BJ (cell line): Measurements from ENCODE around the gene ARHGAP23. TPM values are rescaled to one million over a fixed set of nuclear protein-coding genes. Genes with fewer than 3 reads are reported as not detected.
A peak's percentile ranks its signal among the peaks of the same experiment; 100 is the strongest.

Source experiments
- CTCF ChIA-PET: fragments of 350-600 bp; formaldehyde crosslinking; extraction: SDS; loops from one replicate; lab custom pipeline; 2021; ENCODE audit warnings: antibody characterized with exemption, inconsistent platforms; lab: Yijun Ruan, JAX
- POLR2A ChIA-PET: fragments of 300-600 bp; sonication (Branson Sonifier 250); formaldehyde crosslinking; extraction: SDS; loops from one replicate; lab custom pipeline; 2021; ENCODE audit warnings: antibody characterized with exemption; lab: Charles Lee
- DNase-seq: peaks from one replicate; pipeline ENCODE4 v3.0.0-alpha.2; 2011; ENCODE audit warnings: low read depth
- H3K27me3 ChIP-seq: 2 replicates; pipeline ENCODE4 v1.6.0; 2011; ENCODE audit warnings: low read length; ENCODE audit not compliant: control insufficient read depth, insufficient read depth
- H3K36me3 ChIP-seq: 2 replicates; pipeline ENCODE4 v1.5.1; 2011; ENCODE audit warnings: low read length; ENCODE audit not compliant: control insufficient read depth, insufficient read depth
- H3K4me3 ChIP-seq: 2 replicates; pipeline ENCODE4 v1.5.1; 2011; ENCODE audit warnings: low read depth, mild to moderate bottlenecking, control low read depth, low read length
- polyA plus RNA-seq: library from polyadenylated mRNA; depleted of rRNA; stranded (reverse); fragments of >200 nt; gene quantifications from 2 replicates; pipeline ENCODE4 v1.2.3, GENCODE V29; 2011
- TF ChIP-seq, protein P1 (sequence below): IDR thresholded peaks from 2 replicates; pipeline ENCODE4 v1.5.1; 2011; ENCODE audit warnings: low read depth, mild to moderate bottlenecking, control low read depth, inconsistent platforms, low read length, moderate library complexity; ENCODE audit not compliant: insufficient read depth

The ARHGAP23 gene
- polyA plus RNA-seq, 1 experiment, result 17.2 TPM

DNA sequence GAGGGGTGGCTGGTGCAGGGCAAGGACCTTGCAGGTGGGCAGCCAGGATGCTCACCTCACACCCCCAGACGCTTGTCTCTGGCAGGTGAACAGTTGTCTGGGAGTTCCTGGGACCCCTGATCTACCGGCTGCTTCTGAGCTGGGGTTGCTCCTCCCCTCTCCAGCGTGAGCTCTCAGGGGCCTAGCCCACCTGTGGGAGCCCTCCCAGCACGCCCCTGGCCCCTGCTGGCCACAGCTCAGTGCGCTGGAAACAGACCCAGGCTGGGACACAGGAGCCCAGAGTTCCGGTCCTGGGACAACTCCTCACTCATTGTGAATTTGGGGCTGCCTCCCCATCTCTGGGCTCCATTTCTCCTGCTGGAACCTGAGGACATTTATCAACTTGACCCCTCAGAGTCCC lies 30.3 kb downstream of the ARHGAP23 start:
- no peak for DNase-seq
- no peak overlapping the region for H3K4me3 ChIP-seq
- ChIA-PET POLR2A (no interaction called here), CTCF (interaction anchor here (1.2 kb wide), 1 partner anchor 27 kb away, joined by 4 read pairs; no protein-coding TSS in a partner anchor)
- H3K36me3 ChIP-seq, result peaks cover 41% of the 10 kb centered on the region
- TF ChIP-seq, protein P1, sequence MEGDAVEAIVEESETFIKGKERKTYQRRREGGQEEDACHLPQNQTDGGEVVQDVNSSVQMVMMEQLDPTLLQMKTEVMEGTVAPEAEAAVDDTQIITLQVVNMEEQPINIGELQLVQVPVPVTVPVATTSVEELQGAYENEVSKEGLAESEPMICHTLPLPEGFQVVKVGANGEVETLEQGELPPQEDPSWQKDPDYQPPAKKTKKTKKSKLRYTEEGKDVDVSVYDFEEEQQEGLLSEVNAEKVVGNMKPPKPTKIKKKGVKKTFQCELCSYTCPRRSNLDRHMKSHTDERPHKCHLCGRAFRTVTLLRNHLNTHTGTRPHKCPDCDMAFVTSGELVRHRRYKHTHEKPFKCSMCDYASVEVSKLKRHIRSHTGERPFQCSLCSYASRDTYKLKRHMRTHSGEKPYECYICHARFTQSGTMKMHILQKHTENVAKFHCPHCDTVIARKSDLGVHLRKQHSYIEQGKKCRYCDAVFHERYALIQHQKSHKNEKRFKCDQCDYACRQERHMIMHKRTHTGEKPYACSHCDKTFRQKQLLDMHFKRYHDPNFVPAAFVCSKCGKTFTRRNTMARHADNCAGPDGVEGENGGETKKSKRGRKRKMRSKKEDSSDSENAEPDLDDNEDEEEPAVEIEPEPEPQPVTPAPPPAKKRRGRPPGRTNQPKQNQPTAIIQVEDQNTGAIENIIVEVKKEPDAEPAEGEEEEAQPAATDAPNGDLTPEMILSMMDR, result no peak
- H3K27me3 ChIP-seq, result no peaks in the 10 kb centered on the region

DNA sequence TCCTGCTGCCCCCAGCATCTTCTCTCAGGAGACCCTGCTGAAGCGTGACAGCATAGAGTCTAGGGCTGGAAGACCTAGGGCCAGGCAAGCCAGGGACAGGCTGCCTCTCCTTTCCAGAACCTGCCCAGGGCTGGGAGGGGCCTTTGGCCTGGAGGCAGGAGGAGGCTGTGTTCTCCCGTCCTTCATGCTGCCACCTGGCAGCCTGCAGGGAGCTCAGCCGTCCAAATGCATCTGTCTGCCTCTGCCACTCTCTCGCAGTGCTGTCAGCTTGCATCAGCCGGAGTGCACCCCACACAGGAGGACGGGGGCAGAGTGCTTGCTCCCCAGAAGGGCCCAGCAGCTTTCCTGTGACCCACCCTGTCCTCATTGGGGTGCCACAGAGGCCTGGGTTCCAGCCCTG lies 31.3 kb downstream of the ARHGAP23 start:
- POLR2A ChIA-PET, result no interaction called here
- no peak for DNase-seq
- H3K36me3 ChIP-seq, result peaks cover 48% of the 10 kb centered on the region
- no peak overlapping the region for H3K4me3 ChIP-seq
- CTCF ChIA-PET, result interaction anchor here (1.2 to 1.3 kb wide), 2 partner anchors 26 to 208 kb away, joined by 3 to 4 read pairs; no protein-coding TSS in a partner anchor
- no peaks in the 10 kb centered on the region for H3K27me3 ChIP-seq
- TF ChIP-seq, protein P1, result no peak

DNA sequence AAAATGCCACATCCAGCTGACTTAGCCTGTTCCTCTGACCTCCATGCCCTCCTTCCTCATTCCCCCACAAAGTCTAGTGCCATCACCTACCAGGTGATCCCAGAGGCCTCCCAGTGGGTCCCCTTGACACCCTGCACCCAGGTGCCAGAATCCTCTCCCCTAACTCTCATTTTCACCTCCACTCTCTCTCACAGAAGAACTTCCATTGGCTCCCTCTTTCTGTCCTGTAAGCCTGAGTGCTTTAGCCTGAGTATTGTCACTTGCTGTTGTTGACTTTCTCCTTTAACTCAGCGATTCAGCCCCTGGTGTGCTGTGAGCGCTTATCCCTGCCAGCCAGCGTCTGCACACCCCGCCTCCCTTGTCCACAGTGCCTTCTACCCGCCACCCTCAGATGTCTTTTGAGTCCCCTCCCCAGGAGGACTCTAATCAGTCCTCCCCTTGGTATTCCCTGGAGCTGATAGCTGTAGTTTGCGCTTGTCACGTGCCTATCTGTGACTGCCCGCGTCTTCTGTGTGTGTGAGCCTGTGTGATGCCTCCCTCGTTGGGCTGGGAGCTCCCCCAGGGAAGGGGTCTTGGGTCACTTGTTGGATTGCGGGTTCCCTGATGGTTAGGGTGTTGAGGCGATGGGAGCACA lies 31.9 kb downstream of the ARHGAP23 start:
- H3K4me3 ChIP-seq, result no peak overlapping the region
- DNase-seq, result no peak
- POLR2A ChIA-PET, result no interaction called here

DNA sequence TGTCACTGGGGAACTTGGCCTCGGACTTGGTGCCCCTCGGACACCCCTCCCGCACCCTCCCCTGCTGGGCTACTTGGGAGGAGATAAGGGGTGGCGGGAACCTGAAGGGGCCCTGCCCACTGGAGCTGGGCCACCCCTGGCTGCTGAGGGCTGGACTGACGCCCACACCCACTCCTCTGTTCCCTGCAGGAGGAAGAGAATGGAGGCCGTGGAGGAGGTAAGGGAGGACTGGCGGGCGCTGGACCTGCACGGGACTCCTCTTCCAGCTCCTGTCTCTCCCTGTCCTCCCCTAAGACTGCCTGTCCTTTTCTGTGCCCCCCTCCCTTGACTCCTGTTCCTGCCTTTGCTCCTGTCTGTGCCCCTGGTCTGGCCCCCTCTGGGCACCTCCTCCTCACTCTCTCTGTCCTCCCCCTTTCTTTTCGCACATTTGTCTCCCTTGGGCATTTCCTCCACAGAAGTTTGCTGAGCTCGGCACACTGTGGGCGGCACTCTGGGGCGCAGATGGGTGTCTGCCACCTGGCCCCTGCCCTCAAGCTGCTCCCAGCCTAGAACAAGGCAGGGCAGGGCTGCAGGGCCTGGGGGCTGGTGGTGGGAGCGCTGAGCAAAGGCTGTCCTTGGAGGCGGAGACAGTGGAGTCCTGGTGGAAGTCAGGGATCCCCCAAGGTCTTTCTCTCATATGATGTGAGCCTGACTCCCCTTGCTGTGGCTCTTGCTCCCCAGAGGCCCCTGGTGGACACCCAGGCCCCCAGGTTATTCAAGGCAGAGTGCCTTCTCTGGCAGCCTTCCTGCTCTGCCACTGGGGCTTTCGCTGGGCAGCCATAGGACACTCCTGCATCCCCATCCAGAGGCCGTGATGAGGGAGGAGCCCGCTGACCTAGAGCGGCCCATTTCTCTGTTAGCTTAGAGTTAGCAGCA lies 32.7 kb downstream of the ARHGAP23 start:
- Histone ChIP-seq H3K4me3 (no peak overlapping the region), H3K36me3 (peaks cover 48% of the 10 kb centered on the region), H3K27me3 (no peaks in the 10 kb centered on the region)
- DNase-seq, result no peak
- TF ChIP-seq, protein P1, result 0 out of 2 replicates have a peak, but pooled peaks have one; percentile 7
- CTCF ChIA-PET, result interaction anchor here (0.6 to 1.8 kb wide), 3 partner anchors 11 to 26 kb away, joined by 3 to 6 read pairs (median 3); no protein-coding TSS in a partner anchor
- POLR2A ChIA-PET, result no interaction called here

More for the DNA sequence above, 31.9 kb downstream of the ARHGAP23 start:
- TF ChIP-seq, protein P1, result no peak
- Histone ChIP-seq H3K27me3 (no peaks in the 10 kb centered on the region), H3K36me3 (peaks cover 48% of the 10 kb centered on the region)
- CTCF ChIA-PET, result interaction anchor here (1.2 to 1.3 kb wide), 2 partner anchors 27 to 207 kb away, joined by 3 read pairs; no protein-coding TSS in a partner anchor

DNA sequence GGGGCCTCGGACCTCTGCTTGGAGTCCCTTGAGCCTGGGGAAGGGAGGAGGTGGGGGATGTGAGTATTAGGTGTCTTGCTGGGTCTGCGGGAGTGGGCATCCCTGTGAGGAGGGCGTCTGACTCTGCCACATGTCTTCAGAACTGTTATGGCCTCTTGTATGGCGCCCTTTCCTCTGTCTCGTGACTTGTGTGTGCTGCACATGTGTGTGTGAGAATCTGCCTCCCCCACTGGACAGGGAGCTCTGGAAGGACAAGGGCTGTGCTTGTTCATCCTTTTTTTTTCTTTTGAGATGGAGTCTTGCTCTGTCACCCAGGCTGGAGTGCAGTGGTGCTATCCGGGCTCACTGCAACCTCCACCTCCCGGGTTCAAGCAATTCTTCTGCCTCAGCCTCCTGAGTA lies 33.4 kb downstream of the ARHGAP23 start:
- ChIA-PET POLR2A (no interaction called here), CTCF (interaction anchor here (0.6 to 1.8 kb wide), 2 partner anchors 12 to 23 kb away, joined by 3 to 6 read pairs; no protein-coding TSS in a partner anchor)
- no peak for DNase-seq
- H3K36me3 ChIP-seq, result peaks cover 53% of the 10 kb centered on the region
- H3K4me3 ChIP-seq, result no peak overlapping the region
- TF ChIP-seq, protein P1, result no peak
- H3K27me3 ChIP-seq, result no peaks in the 10 kb centered on the region
